Hippocampal formation (tissue), 2 donors: ENCODE results near the gene POLR2L.

Source experiments
- DNase-seq, 2 donors: peaks; one replicate each; lab custom pipeline; 2025; lab: John Stamatoyannopoulos, UW

Gene POLR2L

GRCh38 chr11:842370-843002, at the start of gene POLR2L, which contains the start of gene TSPAN4:
TSS of gene POLR2L (minus strand) at chr11:842529. CDS start at chr11:842508, 21 bp downstream.
TSS of gene TSPAN4 (plus strand) at chr11:842852. CDS start at chr11:850305, 7,453 bp downstream.
- peak; percentile 74 to 89 for DNase-seq

- no peak for DNase-seq
Measured at GRCh38 chr11:890794-891540, 48.6 kb upstream of the POLR2L start.

- DNase-seq = no peak
Measured at GRCh38 chr11:889687-890475, 47.6 kb upstream of the POLR2L start.

GRCh38 chr11:889257-889656, 46.9 kb upstream of the POLR2L start:
- DNase-seq = no peak

GRCh38 chr11:888310-889212, 46.2 kb upstream of the POLR2L start:
- DNase-seq = no peak

GRCh38 chr11:887589-887988, 45.3 kb upstream of the POLR2L start:
- DNase-seq = no peak

GRCh38 chr11:886568-886967, 44.2 kb upstream of the POLR2L start:
- no peak for DNase-seq

- no peak for DNase-seq
Measured at GRCh38 chr11:884578-885070, 42.3 kb upstream of the POLR2L start.

- no peak for DNase-seq
Measured at GRCh38 chr11:883527-883926, 41.2 kb upstream of the POLR2L start.

- no peak for DNase-seq
Measured at GRCh38 chr11:882596-882995, 40.3 kb upstream of the POLR2L start.

- DNase-seq = no peak
Measured at GRCh38 chr11:880447-880846, 38.1 kb upstream of the POLR2L start.

- no peak for DNase-seq
Measured at GRCh38 chr11:877565-877964, 35.2 kb upstream of the POLR2L start.

- DNase-seq = peak in 1 of 2 donors; percentile 35
Measured at GRCh38 chr11:876545-876944, 34.2 kb upstream of the POLR2L start.

GRCh38 chr11:875769-876301, 33.5 kb upstream of the POLR2L start:
- DNase-seq = no peak

- no peak for DNase-seq
Measured at GRCh38 chr11:875203-875602, 32.9 kb upstream of the POLR2L start.

- no peak for DNase-seq
Measured at GRCh38 chr11:873706-874105, 31.4 kb upstream of the POLR2L start.

- DNase-seq = no peak
Measured at GRCh38 chr11:872799-873198, 30.5 kb upstream of the POLR2L start.

- DNase-seq = no peak
Measured at GRCh38 chr11:871472-871871, 29.1 kb upstream of the POLR2L start.

GRCh38 chr11:870418-870817, 28.1 kb upstream of the POLR2L start:
- no peak for DNase-seq

GRCh38 chr11:870127-870413, 27.7 kb upstream of the POLR2L start:
- no peak for DNase-seq

GRCh38 chr11:869399-870126, 27.2 kb upstream of the POLR2L start:
- DNase-seq = no peak
